ENCODE measurements around the gene GATB.

GATB gene

DNA sequence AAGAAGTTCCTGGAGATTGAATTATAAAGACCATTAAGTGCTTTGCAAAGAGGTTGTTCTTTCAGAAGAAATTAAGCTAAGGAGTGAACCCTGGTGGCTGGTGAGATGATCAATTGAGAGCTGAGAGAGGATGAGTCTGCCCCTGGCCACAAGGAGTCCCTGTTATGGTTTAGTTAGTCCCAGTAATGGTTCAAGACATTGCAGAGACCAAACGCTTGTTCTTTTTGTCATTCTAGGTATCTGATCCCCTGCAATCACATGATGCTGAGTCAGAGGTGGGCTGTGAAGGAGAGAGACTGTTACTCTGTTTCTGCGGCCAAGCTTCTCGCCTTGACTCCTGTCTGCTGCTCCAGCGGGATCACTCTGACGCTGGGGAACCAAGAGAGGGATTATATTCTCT lies 114.5 kb downstream of the GATB start:
- no peak overlapping the region for H3K4me3 ChIP-seq (ENCODE audit: low read depth, low read length)
- TF ChIP-seq, protein P1, sequence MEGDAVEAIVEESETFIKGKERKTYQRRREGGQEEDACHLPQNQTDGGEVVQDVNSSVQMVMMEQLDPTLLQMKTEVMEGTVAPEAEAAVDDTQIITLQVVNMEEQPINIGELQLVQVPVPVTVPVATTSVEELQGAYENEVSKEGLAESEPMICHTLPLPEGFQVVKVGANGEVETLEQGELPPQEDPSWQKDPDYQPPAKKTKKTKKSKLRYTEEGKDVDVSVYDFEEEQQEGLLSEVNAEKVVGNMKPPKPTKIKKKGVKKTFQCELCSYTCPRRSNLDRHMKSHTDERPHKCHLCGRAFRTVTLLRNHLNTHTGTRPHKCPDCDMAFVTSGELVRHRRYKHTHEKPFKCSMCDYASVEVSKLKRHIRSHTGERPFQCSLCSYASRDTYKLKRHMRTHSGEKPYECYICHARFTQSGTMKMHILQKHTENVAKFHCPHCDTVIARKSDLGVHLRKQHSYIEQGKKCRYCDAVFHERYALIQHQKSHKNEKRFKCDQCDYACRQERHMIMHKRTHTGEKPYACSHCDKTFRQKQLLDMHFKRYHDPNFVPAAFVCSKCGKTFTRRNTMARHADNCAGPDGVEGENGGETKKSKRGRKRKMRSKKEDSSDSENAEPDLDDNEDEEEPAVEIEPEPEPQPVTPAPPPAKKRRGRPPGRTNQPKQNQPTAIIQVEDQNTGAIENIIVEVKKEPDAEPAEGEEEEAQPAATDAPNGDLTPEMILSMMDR (IDR thresholded peaks at IDR 0.05; ENCODE audit: borderline replicate concordance, insufficient read depth, low read depth, low read length) = no peak

DNA sequence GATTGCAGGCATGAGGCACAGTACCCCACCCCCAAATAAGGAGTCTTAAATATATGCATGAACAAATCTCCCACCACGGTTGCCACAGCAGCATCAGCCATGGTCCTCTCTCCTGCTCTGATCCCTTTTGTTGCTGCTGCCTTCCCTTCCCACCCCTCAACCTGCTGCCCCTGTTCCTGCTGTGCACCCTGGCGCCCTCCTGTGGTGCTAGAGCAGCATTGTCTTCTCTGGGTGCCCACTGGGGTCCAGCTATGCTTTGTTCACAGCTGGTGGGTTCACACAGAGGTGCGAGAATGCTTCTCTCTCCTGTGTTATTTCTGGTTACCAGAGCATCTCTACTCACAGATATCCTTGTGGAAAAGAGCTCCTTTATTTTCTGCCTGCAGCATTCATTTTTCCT lies 116.2 kb downstream of the GATB start:
- TF ChIP-seq, protein P1 (IDR thresholded peaks at IDR 0.05; ENCODE audit: borderline replicate concordance, insufficient read depth, low read depth, low read length) = peak; percentile 38; the same call in 1 of the 2 replicates
- H3K4me3 ChIP-seq (ENCODE audit: low read depth, low read length) = no peak overlapping the region

- no peak overlapping the region for H3K4me3 ChIP-seq (ENCODE audit: low read depth, low read length)
- TF ChIP-seq, protein P1 (IDR thresholded peaks at IDR 0.05; ENCODE audit: borderline replicate concordance, insufficient read depth, low read depth, low read length) = no peak
Measured at GRCh38 chr4:151643564-151643963, 117.2 kb downstream of the GATB start.

DNA sequence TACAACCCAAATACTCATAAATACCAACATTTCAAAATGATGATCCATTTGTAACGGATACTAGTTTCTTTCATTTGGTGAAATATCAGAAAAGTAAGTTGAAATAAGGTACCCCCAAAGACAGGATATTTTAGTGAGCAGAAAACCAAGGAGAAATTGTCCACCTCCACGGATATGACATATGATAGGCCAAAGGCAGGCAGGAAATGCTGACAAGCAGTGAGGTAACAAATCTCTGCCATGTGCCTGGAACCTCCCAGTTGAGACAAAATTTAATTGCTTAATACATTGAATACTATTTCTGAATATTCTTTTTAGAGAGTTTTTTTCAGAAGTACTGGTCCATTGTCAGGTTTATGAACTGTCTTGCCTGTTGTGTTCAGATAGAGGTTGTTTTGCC lies 118.8 kb downstream of the GATB start:
- TF ChIP-seq, protein P1 (IDR thresholded peaks at IDR 0.05; ENCODE audit: borderline replicate concordance, insufficient read depth, low read depth, low read length) = no peak

DNA sequence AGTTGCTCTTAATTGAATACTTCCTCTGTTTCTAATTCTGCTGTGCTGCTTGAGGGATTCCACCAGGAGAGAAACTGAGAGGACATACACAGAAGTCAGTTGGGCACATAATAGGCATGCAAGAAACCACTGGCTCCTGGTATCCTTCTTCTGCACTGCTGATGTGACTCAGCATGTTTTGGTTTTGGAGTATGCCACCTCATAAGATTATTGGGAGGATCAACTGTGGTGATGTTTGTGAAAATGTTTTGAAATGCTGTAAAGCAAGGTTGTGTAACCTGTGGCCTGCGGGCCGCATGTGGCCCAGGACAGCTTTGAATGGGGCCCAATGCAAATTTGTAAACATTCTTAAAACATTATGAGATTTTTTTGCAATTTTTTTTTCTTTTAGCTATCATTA lies 119.6 kb downstream of the GATB start:
- H3K4me3 ChIP-seq (ENCODE audit: low read depth, low read length) = no peak overlapping the region
- TF ChIP-seq, protein P1 (IDR thresholded peaks at IDR 0.05; ENCODE audit: borderline replicate concordance, insufficient read depth, low read depth, low read length) = no peak

More for the DNA sequence above, 118.8 kb downstream of the GATB start:
- no peak overlapping the region for H3K4me3 ChIP-seq (ENCODE audit: low read depth, low read length)

DNA sequence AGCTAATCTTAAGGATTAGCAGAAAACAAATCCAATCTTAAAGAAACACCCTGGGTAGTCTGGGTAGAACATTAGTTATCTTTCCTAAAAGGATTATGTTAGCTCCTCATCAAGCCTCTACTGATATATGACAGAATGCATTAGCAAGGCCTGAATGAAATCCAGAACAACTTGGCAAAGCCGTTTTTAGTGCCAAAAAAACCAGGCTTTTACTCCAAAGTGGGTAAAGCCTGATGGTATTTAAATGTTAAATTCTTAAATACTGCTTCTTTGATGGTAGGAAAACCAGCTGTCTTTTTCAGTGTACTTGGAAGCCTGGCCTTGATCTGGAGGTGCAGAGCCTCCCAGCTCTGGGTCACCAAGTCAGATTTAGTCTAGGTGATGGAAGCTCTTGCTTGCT lies 120.4 kb downstream of the GATB start:
- H3K4me3 ChIP-seq (ENCODE audit: low read depth, low read length) = no peak overlapping the region
- TF ChIP-seq, protein P1 (IDR thresholded peaks at IDR 0.05; ENCODE audit: borderline replicate concordance, insufficient read depth, low read depth, low read length) = no peak

DNA sequence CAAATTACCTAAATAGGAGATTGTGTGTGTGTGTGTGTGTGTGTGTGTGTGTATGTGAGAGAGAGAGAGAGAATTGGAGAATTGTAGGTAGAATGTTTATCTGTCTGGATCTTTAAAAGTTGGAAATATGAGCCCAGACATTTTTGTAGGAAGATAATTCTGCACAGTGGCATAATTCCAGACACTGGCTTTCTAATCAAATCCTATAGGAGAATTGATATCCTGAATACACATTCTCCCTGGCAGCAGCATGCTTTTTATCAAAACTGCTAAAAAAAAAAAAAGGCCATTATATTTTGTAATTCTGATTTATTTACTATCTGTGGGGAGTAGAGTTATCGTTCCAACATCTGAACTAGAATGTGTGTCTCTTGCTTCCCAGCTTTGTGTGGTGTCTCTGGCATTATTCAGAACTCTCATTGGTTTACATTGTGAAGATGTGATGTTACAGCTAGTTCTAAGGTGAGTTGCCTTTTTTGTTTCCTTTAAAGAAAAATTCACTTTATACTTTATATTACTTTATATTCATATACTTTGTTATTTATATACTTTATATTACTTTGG lies 122.4 kb downstream of the GATB start:
- no peak overlapping the region for H3K4me3 ChIP-seq (ENCODE audit: low read depth, low read length)
- TF ChIP-seq, protein P1 (IDR thresholded peaks at IDR 0.05; ENCODE audit: borderline replicate concordance, insufficient read depth, low read depth, low read length) = no peak

All from GM12875 (cell line).